Measurements from ENCODE around the gene AGTR1. TPM values are rescaled to one million over a fixed set of nuclear protein-coding genes. Genes with fewer than 3 reads are reported as not detected.
"Not testable (repeated sequence)": the region's sequence is repeated elsewhere in the genome, so short reads cannot be mapped to it uniquely, and the experiment has no call there.

Gene AGTR1
- total and polyA plus RNA-seq, 10 of the 15 experiments (the other 5 are each of a cell fraction or from before 2014, with no cell fraction given), result not detected

- H3K4me1 ChIP-seq (ENCODE audit: control insufficient read depth, insufficient read depth, low read length); H3K27ac ChIP-seq (ENCODE audit: control insufficient read depth, insufficient read depth); H3K36me3 ChIP-seq (ENCODE audit: control insufficient read depth in 2 of 2, insufficient read depth in 2 of 2, low read length in 1 of 2); H3K79me2 ChIP-seq (ENCODE audit: control insufficient read depth, insufficient read depth, low read length); SMC1A ChIA-PET (ENCODE audit: uncharacterized antibody, unreplicated experiment); CTCF ChIA-PET; RAD21 ChIA-PET (ENCODE audit: unreplicated experiment); POLR2A ChIA-PET; H2AFZ ChIP-seq (ENCODE audit: control insufficient read depth, low read depth, low read length); H3K27me3 ChIP-seq (replicated peaks in 1 of 2; ENCODE audit: control insufficient read depth in 2 of 2, insufficient read depth in 2 of 2, low read length in 1 of 2); ATAC-seq; FAIRE-seq; in situ Hi-C loops (cut with MboI); H3K9ac ChIP-seq (ENCODE audit: control insufficient read depth, insufficient read depth, low read length); intact Hi-C loops (cut with micrococcal nuclease; ENCODE audit: unreplicated experiment); H3K9me3 ChIP-seq (replicated peaks; ENCODE audit: control insufficient read depth, insufficient read depth, low read length); H3K4me2 ChIP-seq (ENCODE audit: control insufficient read depth, insufficient read depth); BruUV-seq (replicated peaks); H3K4me3 ChIP-seq; H4K20me1 ChIP-seq (ENCODE audit: control insufficient read depth, insufficient read depth); DNase-seq (ENCODE audit: low read depth, low spot score): not testable (repeated sequence)
- 9% methylated on average over 9 of the region's 9 CpGs for WGBS (ENCODE audit: insufficient coverage, insufficient replicate concordance, low lambda C conversion rate, missing lambda C conversion rate)
Observed at GRCh38 chr3:148786159-148786558, 88.5 kb downstream of the AGTR1 start.

- no peak for FAIRE-seq
- in situ Hi-C loops (cut with MboI), result no loop called here
- H3K4me1 ChIP-seq (ENCODE audit: control insufficient read depth, insufficient read depth, low read length), result no peaks in the 10 kb centered on the region
- no peak overlapping the region for H3K4me3 ChIP-seq
- H3K79me2 ChIP-seq (ENCODE audit: control insufficient read depth, insufficient read depth, low read length), result no peaks in the 10 kb centered on the region
- no peak overlapping the region for H3K27ac ChIP-seq (ENCODE audit: control insufficient read depth, insufficient read depth)
- intact Hi-C loops (cut with micrococcal nuclease; ENCODE audit: unreplicated experiment), result no loop called here
- H3K36me3 ChIP-seq (ENCODE audit: control insufficient read depth in 2 of 2, insufficient read depth in 2 of 2, low read length in 1 of 2), result no peaks in the 10 kb centered on the region
- SMC1A ChIA-PET (ENCODE audit: uncharacterized antibody, unreplicated experiment), result no interaction called here
- CTCF ChIA-PET, result no interaction called here
- H4K20me1 ChIP-seq (ENCODE audit: control insufficient read depth, insufficient read depth), result no peaks in the 10 kb centered on the region
- no peaks in the 10 kb centered on the region for H3K9me3 ChIP-seq (replicated peaks; ENCODE audit: control insufficient read depth, insufficient read depth, low read length)
- no peak for ATAC-seq
- POLR2A ChIA-PET, result no interaction called here
- no peak overlapping the region for H3K9ac ChIP-seq (ENCODE audit: control insufficient read depth, insufficient read depth, low read length)
- H2AFZ ChIP-seq (ENCODE audit: control insufficient read depth, low read depth, low read length), result no peak overlapping the region
- RAD21 ChIA-PET (ENCODE audit: unreplicated experiment), result no interaction called here
- DNase-seq (ENCODE audit: low read depth, low spot score), result no peak
- no TSS peak for BruUV-seq (replicated peaks)
- H3K27me3 ChIP-seq (replicated peaks in 1 of 2; ENCODE audit: control insufficient read depth in 2 of 2, insufficient read depth in 2 of 2, low read length in 1 of 2), result no peaks in the 10 kb centered on the region
- no peak overlapping the region for H3K4me2 ChIP-seq (ENCODE audit: control insufficient read depth, insufficient read depth)
- 23% methylated on average over 6 of the region's 6 CpGs for WGBS (ENCODE audit: insufficient coverage, insufficient replicate concordance, low lambda C conversion rate, missing lambda C conversion rate)
- TF ChIP-seq EGR1 (IDR thresholded peaks at IDR 0.05; ENCODE audit: borderline replicate concordance in 1 of 2, low read depth in 2 of 2, low read length in 2 of 2) (no peak), POLR2A (IDR thresholded peaks at IDR 0.05; ENCODE audit: low read depth, low read length) (no peak), HDAC2 (IDR thresholded peaks at IDR 0.05) (no peak), RELA (IDR thresholded peaks at IDR 0.05; ENCODE audit: borderline replicate concordance, partially characterized antibody) (no peak), FOXK2 (IDR thresholded peaks at IDR 0.05) (no peak), KDM1A (IDR thresholded peaks at IDR 0.05; ENCODE audit: borderline replicate concordance) (no peak), PAX5 (IDR thresholded peaks at IDR 0.05; ENCODE audit: borderline replicate concordance, low read depth, low read length) (no peak), SUZ12 (IDR thresholded peaks at IDR 0.05; ENCODE audit: unreplicated experiment) (no peak), RELB (IDR thresholded peaks at IDR 0.05; ENCODE audit: low read depth) (no peak), PAX8 (IDR thresholded peaks at IDR 0.05) (no peak), DPF2 (IDR thresholded peaks at IDR 0.05) (no peak), MAX (IDR thresholded peaks at IDR 0.05; ENCODE audit: low read depth, low read length) (no peak), SUPT20H (IDR thresholded peaks at IDR 0.05; ENCODE audit: borderline replicate concordance, control insufficient read depth, low read depth, low read length) (no peak), EED (IDR thresholded peaks at IDR 0.05; ENCODE audit: low read depth) (no peak), SREBF2 (IDR thresholded peaks at IDR 0.05; ENCODE audit: low read length) (no peak), EP300 (IDR thresholded peaks at IDR 0.05; ENCODE audit: borderline replicate concordance in 1 of 2, control insufficient read depth in 1 of 2, low read depth in 2 of 2, low read length in 2 of 2) (no peak)
Observed at GRCh38 chr3:148789146-148789545, 91.4 kb downstream of the AGTR1 start.
